ES-I3 (cell line): Measurements from ENCODE around the gene TEX13A.

Source experiments
- H3K36me3 ChIP-seq: 2 replicates; pipeline ENCODE4 v1.6.1; 2013; ENCODE audit warnings: mild to moderate bottlenecking, low read length, control low read depth, moderate library complexity; ENCODE audit not compliant: insufficient read depth
- H3K4me1 ChIP-seq: 2 replicates; pipeline ENCODE4 v1.6.1; 2013; ENCODE audit warnings: mild to moderate bottlenecking, control low read depth, low read length; ENCODE audit not compliant: insufficient read depth
- H3K9ac ChIP-seq: 2 replicates; pipeline ENCODE4 v1.6.1; 2013; ENCODE audit warnings: low read depth, mild to moderate bottlenecking, low read length, moderate library complexity
- H3K9me3 ChIP-seq: 2 replicates; pipeline ENCODE4 v1.6.1; 2013; ENCODE audit warnings: mild to moderate bottlenecking, low read length, moderate library complexity; ENCODE audit not compliant: control insufficient read depth, insufficient read depth

Gene TEX13A

DNA sequence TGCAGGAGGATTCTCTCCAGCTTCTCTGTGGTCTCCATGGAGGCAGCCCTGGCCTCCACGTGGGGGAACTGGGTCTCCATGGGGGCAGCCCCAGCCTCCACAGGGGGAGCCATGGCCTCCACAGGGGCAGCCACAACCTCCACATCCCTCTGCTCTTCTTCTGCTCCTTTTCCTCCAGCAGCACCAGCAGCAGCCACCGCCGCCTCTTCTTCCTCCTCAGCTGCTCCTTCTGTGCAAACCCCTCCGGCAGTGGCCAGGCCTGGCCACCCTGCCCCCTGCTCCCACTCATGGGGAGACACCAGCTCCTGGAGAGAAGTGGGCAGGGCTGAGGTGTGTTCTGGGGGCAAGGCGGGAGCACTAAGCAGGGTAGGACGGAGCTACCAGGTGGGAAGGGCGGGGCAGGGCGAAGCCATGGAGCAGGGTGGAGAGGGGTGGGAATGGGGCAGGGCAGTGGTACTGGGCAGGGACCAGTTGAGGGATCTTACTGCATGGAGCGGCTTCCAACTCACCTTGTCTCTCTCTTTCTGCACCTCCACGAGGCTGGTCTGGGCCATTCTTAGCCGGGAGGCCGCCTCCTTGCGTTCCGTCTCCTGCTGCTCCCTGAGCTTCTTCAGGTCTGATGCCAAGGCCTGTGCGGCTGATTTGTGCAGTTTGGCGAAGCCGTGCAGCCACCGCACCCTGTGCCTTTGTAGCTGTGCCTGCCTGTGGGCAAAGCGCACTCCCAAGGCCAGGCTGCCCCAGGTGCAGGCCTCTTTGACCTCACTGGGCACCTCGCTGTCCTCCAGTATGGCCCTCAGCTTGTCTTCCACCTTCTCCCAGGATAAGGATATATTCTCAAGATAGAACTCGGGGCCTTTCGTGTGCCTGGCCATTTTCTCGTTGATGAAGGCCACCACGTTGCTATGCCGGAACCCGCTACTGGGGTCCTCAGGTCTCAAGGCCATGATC, 766 bp downstream of the TEX13A start:
- no peaks in the 10 kb centered on the region for H3K4me1 ChIP-seq
- no peaks in the 10 kb centered on the region for H3K36me3 ChIP-seq
- H3K9me3 ChIP-seq = no peaks in the 10 kb centered on the region
- no peak overlapping the region for H3K9ac ChIP-seq

DNA sequence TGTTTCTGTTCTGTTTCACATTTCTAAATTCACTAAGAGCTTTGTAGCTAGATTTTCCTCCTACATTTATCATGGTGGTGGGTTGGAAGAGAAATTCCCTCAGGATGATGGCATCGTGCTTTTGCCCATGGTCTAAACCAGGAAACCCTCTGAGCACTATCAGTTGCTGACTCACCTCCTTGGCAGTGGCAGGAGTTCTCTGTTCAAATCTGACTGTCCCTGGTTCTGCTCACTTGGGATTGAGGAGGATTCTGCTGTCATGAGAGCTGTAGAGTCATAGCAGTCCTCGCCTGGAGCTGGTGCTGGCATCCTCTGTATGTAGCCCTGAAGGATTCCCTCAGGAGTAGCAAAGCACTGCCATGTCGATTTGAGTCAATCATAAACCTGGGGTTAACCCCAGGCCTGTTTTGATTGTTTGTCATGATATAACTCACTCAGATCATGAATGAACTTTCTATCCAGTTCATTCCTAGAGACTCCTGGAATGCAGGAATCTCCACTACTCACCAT, 9.4 kb downstream of the TEX13A start:
- no peak overlapping the region for H3K9ac ChIP-seq
- H3K36me3 ChIP-seq = no peaks in the 10 kb centered on the region
- H3K4me1 ChIP-seq = no peaks in the 10 kb centered on the region
- no peaks in the 10 kb centered on the region for H3K9me3 ChIP-seq

- no peaks in the 10 kb centered on the region for H3K36me3 ChIP-seq
- no peaks in the 10 kb centered on the region for H3K9me3 ChIP-seq
- H3K9ac ChIP-seq = no peak overlapping the region
- H3K4me1 ChIP-seq = no peaks in the 10 kb centered on the region
Observed at GRCh38 chrX:105210258-105210657, 10.2 kb downstream of the TEX13A start.

DNA sequence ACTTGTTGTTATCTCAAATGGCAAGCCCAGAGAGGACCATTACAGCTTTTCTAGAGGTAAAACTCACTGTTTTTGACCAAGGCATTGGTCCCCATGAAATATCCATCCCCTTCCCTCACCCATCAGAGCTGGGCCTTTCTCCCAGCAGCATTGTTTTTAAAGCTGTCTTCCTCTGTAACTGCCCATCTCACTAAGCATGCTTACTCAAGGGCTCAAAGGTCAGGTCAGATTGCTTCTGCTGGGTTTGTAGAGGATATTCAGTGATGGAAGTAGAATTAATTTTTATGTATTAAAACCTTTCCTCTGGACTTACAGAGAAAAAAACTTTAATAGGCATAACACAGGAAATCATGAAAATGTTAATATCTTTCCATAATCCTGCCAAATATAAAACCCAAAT, 11.1 kb downstream of the TEX13A start:
- H3K9ac ChIP-seq = no peak overlapping the region
- H3K36me3 ChIP-seq = no peaks in the 10 kb centered on the region
- no peaks in the 10 kb centered on the region for H3K9me3 ChIP-seq
- no peaks in the 10 kb centered on the region for H3K4me1 ChIP-seq

DNA sequence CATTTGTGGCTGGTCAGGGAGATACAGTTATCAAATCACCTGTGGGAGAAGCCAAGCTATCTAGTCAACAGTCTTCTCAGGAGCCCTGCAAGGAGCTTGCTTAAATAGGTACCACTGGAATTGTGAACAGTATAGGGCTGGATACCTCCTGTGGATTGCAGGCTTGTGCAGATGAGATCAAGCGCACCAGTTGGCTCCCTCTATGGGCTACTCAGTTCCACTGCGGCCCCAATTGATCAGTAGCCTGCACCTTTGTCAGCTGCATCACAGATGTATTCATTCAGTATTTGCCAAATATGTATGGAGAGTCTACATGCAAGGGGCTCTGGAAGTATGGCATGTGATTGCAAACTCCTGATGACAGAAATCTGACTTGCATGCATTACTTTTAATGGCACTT, 28.6 kb downstream of the TEX13A start:
- Histone ChIP-seq H3K9ac (no peak overlapping the region), H3K36me3 (no peaks in the 10 kb centered on the region), H3K4me1 (no peaks in the 10 kb centered on the region), H3K9me3 (no peaks in the 10 kb centered on the region)

DNA sequence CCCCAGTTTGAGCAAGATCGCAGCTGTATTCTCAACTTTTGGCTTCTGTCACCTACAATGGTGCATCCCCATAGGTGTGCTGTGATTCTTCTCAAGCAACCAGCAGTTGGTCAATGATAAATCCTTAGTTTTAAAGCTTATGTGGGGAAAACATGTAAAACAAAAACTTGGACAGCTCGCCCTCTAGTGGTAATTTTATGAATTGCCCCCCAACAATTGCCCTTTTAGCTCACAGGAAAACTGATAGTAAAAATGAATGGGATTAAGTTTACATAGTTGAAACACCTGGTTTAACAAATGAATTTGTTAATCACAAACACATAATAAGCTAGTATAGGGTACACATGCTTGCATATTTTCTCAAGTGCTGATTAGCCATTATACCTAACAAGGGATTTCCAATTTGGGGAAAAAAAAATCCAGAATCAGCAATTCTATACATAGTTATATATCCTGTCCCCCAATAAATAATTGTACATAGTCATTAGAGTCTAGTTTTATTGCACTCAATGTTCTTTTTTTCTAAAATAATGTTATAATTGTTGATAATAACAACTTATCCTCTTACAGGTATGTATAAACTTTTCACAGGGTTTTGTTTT, 30.1 kb downstream of the TEX13A start:
- H3K4me1 ChIP-seq = no peaks in the 10 kb centered on the region
- no peaks in the 10 kb centered on the region for H3K9me3 ChIP-seq
- no peaks in the 10 kb centered on the region for H3K36me3 ChIP-seq
- H3K9ac ChIP-seq = no peak overlapping the region

GRCh38 chrX:105189093-105189492, 31.4 kb downstream of the TEX13A start:
- no peaks in the 10 kb centered on the region for H3K36me3 ChIP-seq
- no peaks in the 10 kb centered on the region for H3K9me3 ChIP-seq
- H3K9ac ChIP-seq = no peak overlapping the region
- no peaks in the 10 kb centered on the region for H3K4me1 ChIP-seq

GRCh38 chrX:105179644-105180043, 40.9 kb downstream of the TEX13A start:
- Histone ChIP-seq H3K9me3 (no peaks in the 10 kb centered on the region), H3K4me1 (no peaks in the 10 kb centered on the region), H3K9ac (no peak overlapping the region), H3K36me3 (no peaks in the 10 kb centered on the region)

DNA sequence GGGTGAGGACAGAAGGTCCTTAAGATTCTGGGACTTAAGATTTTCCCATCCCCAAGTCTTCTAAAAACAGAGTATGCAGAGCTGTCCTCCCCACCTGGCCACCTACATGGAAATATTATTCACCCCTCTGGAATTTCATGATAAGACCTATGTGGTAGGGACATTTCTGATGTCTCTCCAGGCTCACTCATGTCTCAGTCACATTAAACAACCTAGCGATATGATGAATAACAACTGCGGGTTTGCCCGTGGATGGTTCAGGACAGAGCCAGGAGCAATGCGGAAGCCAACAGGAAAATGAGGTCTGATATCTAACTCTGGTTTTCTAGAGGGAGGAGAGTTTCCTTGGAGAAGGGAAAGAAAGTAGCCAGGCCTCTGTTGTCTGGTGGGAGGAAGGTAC, 47.4 kb downstream of the TEX13A start:
- H3K36me3 ChIP-seq = no peaks in the 10 kb centered on the region
- no peak overlapping the region for H3K9ac ChIP-seq
- 0 out of 2 replicates have a peak, but pooled peaks cover 4% of the 10 kb centered on the region for H3K4me1 ChIP-seq
- H3K9me3 ChIP-seq = no peaks in the 10 kb centered on the region
